T-helper 2 cell treated with Interferon-gamma antibody and Interleukin-4, amounts not matched to agents 100 ng/mL and 5 ng/mL, for 36 hours (primary cell): Measurements from ENCODE around the gene CELF2. TPM values are rescaled to one million over a fixed set of nuclear protein-coding genes. Genes with fewer than 3 reads are reported as not detected.

Source experiments
- intact Hi-C: fragments of 100-400 bp; cut with micrococcal nuclease; formaldehyde crosslinking; loops from one replicate; pipeline ENCODE4 v1.15.1; 2023
- total RNA-seq: library from RNA; stranded (reverse); gene quantifications from 2 replicates; pipeline ENCODE4 v1.2.3, GENCODE V29; 2022

The CELF2 gene
- total RNA-seq, 1 donor from 2014 or later = 152 TPM

GRCh38 chr10:11150879-11151415 is 133.3 kb downstream of the CELF2 start:
- intact Hi-C loops = loop anchor here (1.0 kb wide), 1 partner anchor 12 kb away; no protein-coding TSS in a partner anchor

DNA sequence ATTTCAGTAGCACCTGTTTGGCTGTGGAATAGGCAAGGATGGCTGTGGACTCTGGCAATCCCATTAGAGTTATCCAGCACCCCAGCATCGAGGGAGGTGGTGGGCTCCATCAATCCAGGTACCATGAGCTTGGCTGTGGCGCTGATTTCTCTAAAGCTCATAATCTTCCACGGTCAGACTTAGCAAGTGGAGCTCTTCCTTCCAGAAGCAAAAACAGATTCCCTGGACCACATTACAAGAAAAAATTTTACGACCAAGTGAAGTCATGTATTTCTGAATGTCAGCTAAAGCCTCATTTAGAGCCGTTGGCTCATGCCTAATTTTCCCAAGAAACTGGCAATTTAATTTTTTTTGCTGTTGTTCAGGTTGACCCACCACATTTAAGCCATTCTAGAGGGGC is 135.1 kb downstream of the CELF2 start:
- intact Hi-C loops = no loop called here

DNA sequence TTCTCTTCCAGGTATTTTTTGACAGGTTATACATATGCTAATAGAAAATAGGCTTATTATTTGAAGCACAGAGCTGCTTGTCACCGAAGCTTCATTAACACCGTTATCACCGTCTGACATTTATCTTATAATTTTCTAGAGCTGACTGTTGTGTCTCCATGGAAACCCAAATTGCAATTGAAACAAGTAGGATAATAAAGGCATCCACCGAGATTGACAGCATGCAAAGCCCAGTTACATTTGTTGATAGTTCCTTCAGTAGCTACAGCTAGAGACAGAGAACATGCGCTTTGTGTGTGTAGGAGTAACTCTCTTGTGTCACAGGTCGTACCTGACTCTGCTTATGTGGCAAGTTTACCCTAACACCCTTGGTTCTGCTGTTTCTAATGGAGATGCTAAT is 135.6 kb downstream of the CELF2 start:
- intact Hi-C loops = no loop called here

DNA sequence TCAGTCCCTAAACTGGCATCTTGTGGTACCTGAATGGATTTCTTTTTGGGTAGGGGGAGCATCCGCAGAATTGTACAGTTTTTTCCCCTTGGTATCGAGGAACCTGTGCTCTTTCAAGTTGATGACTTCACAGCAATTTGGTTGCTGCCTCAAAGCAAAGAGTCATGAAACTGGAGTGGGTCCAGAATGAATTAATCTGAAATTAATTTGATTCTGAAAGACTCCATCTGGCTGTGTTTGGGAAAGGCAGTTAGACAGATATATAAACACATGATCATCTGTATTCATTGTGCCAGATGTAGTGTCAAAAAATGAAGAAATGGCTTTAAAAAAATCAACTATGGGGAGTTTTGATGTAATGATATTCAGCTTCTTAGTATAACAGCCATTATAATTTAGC is 136.1 kb downstream of the CELF2 start:
- intact Hi-C loops = no loop called here

- intact Hi-C loops = no loop called here
Observed at GRCh38 chr10:11154333-11154732, 136.7 kb downstream of the CELF2 start.

- intact Hi-C loops = no loop called here
Observed at GRCh38 chr10:11154849-11155498, 137.3 kb downstream of the CELF2 start.

DNA sequence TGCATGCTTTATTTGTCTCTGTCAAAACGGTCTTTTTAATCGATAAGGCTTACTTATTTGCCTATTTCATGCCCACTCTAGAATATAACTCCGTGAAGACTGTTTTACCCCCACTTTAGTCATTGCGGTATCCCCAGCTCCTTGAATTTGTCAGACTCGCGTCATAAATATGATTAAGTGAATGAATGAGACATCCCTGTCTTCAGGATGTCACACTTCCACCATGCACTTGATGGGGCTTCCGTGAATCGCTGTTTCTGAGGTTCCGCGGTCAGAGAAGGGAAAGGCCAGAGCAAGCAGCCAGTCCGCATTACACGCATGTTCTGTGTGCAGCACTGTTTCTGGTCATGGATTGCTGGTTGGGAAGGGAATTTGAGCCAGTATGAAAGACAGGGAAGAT is 138.8 kb downstream of the CELF2 start:
- intact Hi-C loops = no loop called here

- intact Hi-C loops = no loop called here
Observed at GRCh38 chr10:11157292-11158076, 139.8 kb downstream of the CELF2 start.

DNA sequence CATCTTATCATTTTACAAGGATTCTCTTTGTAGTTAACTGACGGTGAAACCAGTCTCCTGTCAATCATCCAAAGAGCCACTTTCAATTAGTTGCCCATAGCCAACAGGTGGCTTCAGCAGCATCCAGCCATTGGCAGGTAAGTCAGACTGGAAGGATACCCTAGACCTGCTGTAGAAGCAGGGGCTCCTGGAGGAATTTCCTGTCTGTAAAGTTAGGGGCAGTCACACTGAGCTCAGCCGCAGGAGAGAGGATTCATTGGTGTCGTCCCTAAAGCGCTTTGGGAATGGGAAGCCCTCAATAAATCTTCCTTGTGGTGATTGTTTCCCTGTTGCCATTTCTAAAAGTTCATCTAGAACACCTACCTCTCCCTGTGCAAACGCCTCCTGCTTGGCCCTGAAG is 140.4 kb downstream of the CELF2 start:
- intact Hi-C loops = no loop called here

GRCh38 chr10:11159543-11160215 is 142.0 kb downstream of the CELF2 start:
- intact Hi-C loops = loop anchor here (10.0 kb wide), 1 partner anchor 885 kb away; the partner anchor contains the start of gene UPF2

DNA sequence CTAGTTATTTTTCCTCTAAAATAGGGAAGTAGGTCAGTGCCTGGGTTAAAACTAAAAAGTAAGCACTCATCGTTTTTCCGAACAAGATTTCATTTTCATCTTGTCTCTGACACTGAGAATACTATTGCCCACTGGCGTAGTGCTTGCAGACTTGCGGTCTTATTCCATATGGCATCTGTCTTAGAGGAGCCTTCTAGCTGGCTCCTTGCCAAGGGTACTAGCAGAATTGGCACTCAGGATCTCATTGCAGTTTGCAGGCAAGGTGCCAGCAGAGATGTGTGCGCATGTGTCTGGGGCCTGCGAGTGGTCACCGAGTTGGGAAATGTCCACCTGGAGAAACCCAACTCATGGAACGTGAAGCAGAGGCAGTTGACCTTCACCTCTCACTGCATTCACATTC is 143.4 kb downstream of the CELF2 start:
- intact Hi-C loops = loop anchor here (10.0 kb wide), 1 partner anchor 884 kb away; the partner anchor contains the start of gene UPF2

GRCh38 chr10:11161910-11162309 is 144.2 kb downstream of the CELF2 start:
- intact Hi-C loops = loop anchor here (2.0 to 10.0 kb wide), 2 partner anchors 71 to 883 kb away; partner anchors contain the start of gene UPF2

GRCh38 chr10:11162828-11163599 is 145.3 kb downstream of the CELF2 start:
- intact Hi-C loops = loop anchor here (1.0 to 10.0 kb wide), 4 partner anchors 13 to 882 kb away; partner anchors contain the start of gene UPF2

DNA sequence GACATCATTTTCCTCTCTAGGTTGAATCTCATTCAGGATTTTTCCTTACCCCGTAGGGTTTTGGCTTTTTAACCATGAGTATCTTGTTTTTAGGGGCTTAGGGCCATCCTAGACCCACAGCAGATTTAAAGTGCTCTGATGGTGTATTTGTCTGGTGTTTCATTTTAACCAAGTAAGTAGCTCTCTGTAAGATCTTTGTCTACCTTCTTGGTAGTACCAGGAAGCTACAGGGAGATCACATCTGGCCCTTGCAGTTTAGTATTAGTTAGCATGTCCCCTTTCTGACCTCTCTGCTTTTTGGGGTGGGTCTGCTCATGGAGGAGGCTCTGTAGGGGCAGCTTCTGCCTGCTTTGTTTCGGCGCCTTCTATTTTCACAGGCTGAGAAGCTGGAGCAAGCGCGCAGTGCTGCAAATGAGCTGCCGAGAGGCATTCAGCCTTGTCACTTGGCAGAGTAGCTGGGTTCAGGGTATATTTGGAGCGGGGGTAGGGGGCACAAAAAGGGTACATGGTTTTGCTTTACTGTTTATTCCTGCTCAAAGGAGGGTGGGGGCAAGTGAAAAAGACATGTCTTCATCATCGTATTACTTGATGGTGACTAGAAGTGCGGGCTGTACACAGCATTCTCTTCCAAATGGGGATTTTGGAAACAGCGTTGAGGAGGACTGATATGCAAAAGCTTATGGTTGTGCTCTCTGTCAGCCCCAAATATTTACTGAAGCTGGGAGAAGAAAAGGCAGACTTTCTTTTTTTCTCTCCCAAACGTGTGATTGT is 146.3 kb downstream of the CELF2 start:
- intact Hi-C loops = loop anchor here (1.0 to 10.0 kb wide), 4 partner anchors 14 to 881 kb away; partner anchors contain the start of gene UPF2

GRCh38 chr10:11164551-11164802 is 146.8 kb downstream of the CELF2 start:
- intact Hi-C loops = loop anchor here (10.0 kb wide), 1 partner anchor 880 kb away; the partner anchor contains the start of gene UPF2

DNA sequence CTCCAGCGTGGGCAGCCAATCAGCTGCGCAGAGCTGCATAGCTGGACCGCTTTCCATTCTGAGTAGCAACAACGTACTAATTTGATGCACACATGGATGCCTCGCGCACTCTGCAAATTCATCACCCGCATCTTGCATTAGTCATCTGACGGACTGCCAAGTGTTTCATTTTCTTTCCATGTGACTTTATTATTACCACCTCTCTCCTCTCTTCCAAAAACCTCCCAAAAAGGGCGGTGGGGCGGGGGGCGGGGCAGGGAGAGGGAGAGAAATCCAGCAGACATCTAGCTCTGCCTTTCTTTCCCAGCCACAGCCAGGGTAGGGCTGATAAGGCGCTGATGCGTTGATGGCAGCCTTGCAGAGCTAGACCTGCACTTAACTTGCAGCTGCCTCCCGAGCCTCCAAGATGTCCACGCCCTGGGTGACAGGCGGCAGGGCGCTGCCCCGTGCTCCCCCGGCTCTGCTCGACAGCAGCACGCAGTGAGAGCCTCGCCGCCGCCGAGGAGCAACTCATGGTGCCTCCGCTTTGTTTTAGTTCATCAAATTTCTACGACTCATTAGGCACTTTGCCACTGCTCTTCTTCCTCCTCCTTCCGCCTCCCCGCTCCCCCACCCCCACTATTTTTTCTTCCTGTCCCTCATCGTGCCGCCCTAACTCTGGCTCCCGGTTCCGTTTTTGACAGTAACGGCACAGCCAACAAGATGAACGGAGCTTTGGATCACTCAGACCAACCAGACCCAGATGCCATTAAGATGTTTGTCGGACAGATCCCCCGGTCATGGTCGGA is 147.3 kb downstream of the CELF2 start:
- intact Hi-C loops = loop anchor here (5.0 to 10.0 kb wide), 2 partner anchors 148 to 880 kb away; partner anchors contain the start of genes CELF2 and UPF2

DNA sequence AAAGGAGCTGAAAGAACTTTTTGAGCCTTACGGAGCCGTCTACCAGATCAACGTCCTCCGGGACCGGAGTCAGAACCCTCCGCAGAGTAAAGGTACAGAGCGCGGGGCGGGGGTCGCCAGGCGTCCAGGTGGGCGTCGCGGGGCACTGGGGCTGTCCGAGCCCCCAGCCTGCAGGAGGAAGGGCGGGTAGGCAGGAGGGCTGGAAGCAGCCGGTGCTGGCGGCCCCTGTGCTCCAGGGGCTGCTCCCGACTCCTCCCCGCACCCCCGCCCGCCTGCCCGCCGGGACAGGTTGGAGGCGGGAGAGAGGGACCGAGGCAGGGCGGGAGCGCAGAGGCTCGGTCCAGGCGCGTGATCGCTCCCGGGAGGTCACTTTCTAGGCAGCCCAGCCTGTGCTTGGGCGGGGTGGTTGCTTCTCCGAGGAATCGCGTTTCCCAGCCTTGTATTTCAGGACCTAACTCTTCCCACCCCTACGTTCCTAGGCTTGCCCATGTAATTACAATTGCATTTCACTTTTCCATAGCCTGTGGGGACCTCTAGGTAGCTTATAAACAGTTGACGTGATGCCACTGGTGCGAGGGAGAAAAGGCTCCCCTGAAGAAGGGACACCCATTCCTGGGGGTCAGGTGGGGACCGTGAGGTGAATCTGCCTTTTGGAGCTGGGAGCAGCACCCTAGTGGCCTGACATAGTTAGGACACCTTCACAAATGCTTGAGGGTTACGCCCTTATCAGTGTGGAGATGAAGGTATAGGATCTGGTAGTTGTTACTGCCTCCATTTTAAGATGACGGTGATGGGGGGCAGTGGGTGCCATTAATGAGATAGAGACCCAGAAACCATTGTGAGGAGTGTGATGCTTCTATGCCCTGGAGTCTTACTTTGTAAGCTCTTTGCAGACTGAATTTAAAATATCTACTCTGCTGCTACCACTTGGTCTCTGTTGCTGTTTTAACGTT is 148.2 kb downstream of the CELF2 start:
- intact Hi-C loops = loop anchor here (1.0 to 10.0 kb wide), 5 partner anchors 12 to 879 kb away; partner anchors contain the start of genes CELF2 and UPF2

DNA sequence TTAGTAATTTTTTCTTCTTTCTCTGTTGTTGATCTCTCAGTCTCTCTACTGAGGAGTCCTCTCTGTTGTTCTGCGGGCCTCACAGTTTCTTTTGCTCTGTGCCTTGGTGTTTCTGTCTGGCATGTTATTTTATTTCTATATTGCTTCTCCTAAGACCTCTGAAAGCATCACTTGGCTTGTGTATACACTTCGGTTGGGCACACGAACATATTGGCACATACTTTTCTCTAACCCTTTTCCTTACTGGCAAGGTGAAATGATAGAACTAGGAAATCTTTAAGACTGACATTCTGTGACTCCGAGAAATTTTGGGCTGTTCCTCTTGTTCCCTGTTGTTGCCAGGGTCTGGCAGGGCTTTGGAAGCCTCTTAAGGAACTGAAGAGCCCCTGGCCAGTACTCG is 148.9 kb downstream of the CELF2 start:
- intact Hi-C loops = loop anchor here (1.0 to 10.0 kb wide), 5 partner anchors 12 to 878 kb away; partner anchors contain the start of genes CELF2 and UPF2
